PC-9 (cell line): ENCODE results near the gene SPACA1.

ENCODE experiments used
- EZH2 ChIP-seq: fragments of 200-600 bp; sonication (generic); IDR thresholded peaks from 2 replicates; pipeline ENCODE4 v1.8.0; 2017; ENCODE audit warnings: antibody characterized with exemption, low read depth
- TF ChIP-seq, protein P1 (sequence below): fragments of 200-600 bp; sonication (generic); conservative IDR thresholded peaks from 2 replicates; pipeline ENCODE4 v1.6.1; 2017; ENCODE audit warnings: mixed run types, antibody characterized with exemption, mild to moderate bottlenecking, moderate library complexity

DNA sequence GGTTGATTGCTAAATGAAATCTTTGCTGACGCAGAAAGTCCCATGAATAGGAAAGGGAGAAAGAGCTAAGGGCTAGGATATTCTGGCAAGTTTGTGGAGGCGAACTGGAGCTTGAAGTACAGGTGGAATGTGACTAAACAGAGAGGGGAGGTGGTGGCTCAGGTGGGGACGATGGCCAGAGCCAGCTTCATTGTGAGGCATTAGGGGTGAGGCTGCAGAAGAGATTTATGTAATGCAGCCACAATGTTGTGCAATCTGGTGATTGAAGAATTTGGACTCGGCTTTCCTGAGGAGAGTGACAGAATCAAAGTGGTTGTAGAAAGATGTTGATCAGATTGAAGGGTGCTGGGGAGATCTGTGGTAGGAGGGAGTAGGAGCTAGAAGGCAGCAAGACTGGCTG is 42.9 kb upstream of the SPACA1 start:
- TF ChIP-seq, protein P1, sequence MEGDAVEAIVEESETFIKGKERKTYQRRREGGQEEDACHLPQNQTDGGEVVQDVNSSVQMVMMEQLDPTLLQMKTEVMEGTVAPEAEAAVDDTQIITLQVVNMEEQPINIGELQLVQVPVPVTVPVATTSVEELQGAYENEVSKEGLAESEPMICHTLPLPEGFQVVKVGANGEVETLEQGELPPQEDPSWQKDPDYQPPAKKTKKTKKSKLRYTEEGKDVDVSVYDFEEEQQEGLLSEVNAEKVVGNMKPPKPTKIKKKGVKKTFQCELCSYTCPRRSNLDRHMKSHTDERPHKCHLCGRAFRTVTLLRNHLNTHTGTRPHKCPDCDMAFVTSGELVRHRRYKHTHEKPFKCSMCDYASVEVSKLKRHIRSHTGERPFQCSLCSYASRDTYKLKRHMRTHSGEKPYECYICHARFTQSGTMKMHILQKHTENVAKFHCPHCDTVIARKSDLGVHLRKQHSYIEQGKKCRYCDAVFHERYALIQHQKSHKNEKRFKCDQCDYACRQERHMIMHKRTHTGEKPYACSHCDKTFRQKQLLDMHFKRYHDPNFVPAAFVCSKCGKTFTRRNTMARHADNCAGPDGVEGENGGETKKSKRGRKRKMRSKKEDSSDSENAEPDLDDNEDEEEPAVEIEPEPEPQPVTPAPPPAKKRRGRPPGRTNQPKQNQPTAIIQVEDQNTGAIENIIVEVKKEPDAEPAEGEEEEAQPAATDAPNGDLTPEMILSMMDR: no peak
- no peak for TF ChIP-seq EZH2
